Lung (tissue), 12 donors: ENCODE results near the gene SMAD1. TPM values are rescaled to one million over a fixed set of nuclear protein-coding genes. Genes with fewer than 3 reads are reported as not detected.

Source experiments
- ATAC-seq: fragments of 200-7000 bp; cut with Tn5 transposase; one replicate; pipeline ENCODE4 v1.9.1; 2020; ENCODE audit warnings: moderate number of reproducible peaks; ENCODE audit not compliant: insufficient read depth, low FRiP score
- DNase-seq, 3 donors: peaks; one replicate each; pipeline ENCODE4 v3.0.0-alpha.2; 2013 to 2017
- H3K27ac ChIP-seq, 2 donors: one replicate each; pipeline ENCODE4 v1.5.1; 2013; ENCODE audit warnings: mild to moderate bottlenecking in 2 of 2, moderate library complexity in 2 of 2, control low read depth in 1 of 2, inconsistent platforms in 1 of 2, low read depth in 1 of 2, low read length in 1 of 2
- H3K27me3 ChIP-seq, 3 donors: one replicate each; pipeline ENCODE4 v1.5.1; 2013; ENCODE audit warnings: low read length in 2 of 3; ENCODE audit not compliant: control insufficient read depth in 3 of 3, insufficient read depth in 3 of 3
- H3K36me3 ChIP-seq, 4 donors: one replicate each; pipeline ENCODE4 v1.5.1; 2013; ENCODE audit warnings: low read length in 4 of 4, mild to moderate bottlenecking in 1 of 4, moderate library complexity in 1 of 4; ENCODE audit not compliant: control insufficient read depth in 4 of 4, insufficient read depth in 4 of 4
- H3K4me1 ChIP-seq, 5 donors: one replicate each; pipeline ENCODE4 v1.5.1; 2013; ENCODE audit warnings: low read length in 5 of 5, mild to moderate bottlenecking in 2 of 5, moderate library complexity in 1 of 5; ENCODE audit not compliant: control insufficient read depth in 5 of 5, insufficient read depth in 5 of 5
- H3K4me3 ChIP-seq: one replicate; pipeline ENCODE4 v1.5.1; 2013; ENCODE audit warnings: mild to moderate bottlenecking, control low read depth, moderate library complexity
- H3K9ac ChIP-seq, 2 donors: one replicate each; pipeline ENCODE4 v1.5.1; 2013; ENCODE audit warnings: low read length in 2 of 2, control low read depth in 1 of 2; ENCODE audit not compliant: insufficient read depth in 1 of 2
- H3K9me3 ChIP-seq, 4 donors: one replicate each; pipeline ENCODE4 v1.5.1; 2013; ENCODE audit warnings: low read length in 3 of 4, mild to moderate bottlenecking in 1 of 4, moderate library complexity in 1 of 4; ENCODE audit not compliant: control insufficient read depth in 4 of 4, insufficient read depth in 3 of 4
- WGBS, 2 donors: extraction: QIAGEN DNeasy Blood & Tissue Kit; methylation state at CpG; one replicate each; pipeline ENCODE4 v1.1.7; 2013; 5-methylcytosine and 5-hydroxymethylcytosine counted together
- polyA plus RNA-seq, 2 donors: library from polyadenylated mRNA; stranded (reverse); fragments of 200-250 nt; gene quantifications; one replicate each; pipeline ENCODE4 v1.2.1, GENCODE V29; 2013
- total RNA-seq, 2 donors: library from RNA; depleted of rRNA in 1 of 2; stranded (reverse); fragments of >200 nt in 1 of 2; gene quantifications; one replicate each; pipeline ENCODE4 v1.2.1, GENCODE V29; 2014 to 2021
- TF ChIP-seq, protein P1 (sequence below): IDR thresholded peaks from 2 replicates; pipeline ENCODE4 v1.5.1; 2012; ENCODE audit warnings: mild to moderate bottlenecking; ENCODE audit errors: control extremely low read depth, extremely low read depth
- donor health status: control.
- donor health status: control.
- donor health status: Bipolar disorder and iron deficiency.
- donor health status: healthy.
- donor health status: DM: yes; HTN: yes; CAD: no.

SMAD1 gene
- total and polyA plus RNA-seq, 4 donors = 3.7 to 50.3 (median 19.9) TPM

- H3K27ac ChIP-seq = peak overlapping the region in 1 of 2 donors; percentile 0
- WGBS, 2 donors = 43 to 49% methylated on average over 4 of the region's 4 CpGs
- peaks cover 0 to 12% (median 1%) of the 10 kb centered on the region in 4 donors for H3K36me3 ChIP-seq
- peaks cover 0 to 14% (median 4%) of the 10 kb centered on the region in 5 donors for H3K4me1 ChIP-seq
- H3K9me3 ChIP-seq = no peaks in the 10 kb centered on the region
- no peak overlapping the region for H3K9ac ChIP-seq
- DNase-seq = no peak
- H3K4me3 ChIP-seq = no peak overlapping the region
- no peak for ATAC-seq
- H3K27me3 ChIP-seq = no peaks in the 10 kb centered on the region
- TF ChIP-seq, protein P1, sequence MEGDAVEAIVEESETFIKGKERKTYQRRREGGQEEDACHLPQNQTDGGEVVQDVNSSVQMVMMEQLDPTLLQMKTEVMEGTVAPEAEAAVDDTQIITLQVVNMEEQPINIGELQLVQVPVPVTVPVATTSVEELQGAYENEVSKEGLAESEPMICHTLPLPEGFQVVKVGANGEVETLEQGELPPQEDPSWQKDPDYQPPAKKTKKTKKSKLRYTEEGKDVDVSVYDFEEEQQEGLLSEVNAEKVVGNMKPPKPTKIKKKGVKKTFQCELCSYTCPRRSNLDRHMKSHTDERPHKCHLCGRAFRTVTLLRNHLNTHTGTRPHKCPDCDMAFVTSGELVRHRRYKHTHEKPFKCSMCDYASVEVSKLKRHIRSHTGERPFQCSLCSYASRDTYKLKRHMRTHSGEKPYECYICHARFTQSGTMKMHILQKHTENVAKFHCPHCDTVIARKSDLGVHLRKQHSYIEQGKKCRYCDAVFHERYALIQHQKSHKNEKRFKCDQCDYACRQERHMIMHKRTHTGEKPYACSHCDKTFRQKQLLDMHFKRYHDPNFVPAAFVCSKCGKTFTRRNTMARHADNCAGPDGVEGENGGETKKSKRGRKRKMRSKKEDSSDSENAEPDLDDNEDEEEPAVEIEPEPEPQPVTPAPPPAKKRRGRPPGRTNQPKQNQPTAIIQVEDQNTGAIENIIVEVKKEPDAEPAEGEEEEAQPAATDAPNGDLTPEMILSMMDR = no peak
These were observed 58.0 kb downstream of the SMAD1 start for GRCh38 chr4:145539671-145540070.

DNA sequence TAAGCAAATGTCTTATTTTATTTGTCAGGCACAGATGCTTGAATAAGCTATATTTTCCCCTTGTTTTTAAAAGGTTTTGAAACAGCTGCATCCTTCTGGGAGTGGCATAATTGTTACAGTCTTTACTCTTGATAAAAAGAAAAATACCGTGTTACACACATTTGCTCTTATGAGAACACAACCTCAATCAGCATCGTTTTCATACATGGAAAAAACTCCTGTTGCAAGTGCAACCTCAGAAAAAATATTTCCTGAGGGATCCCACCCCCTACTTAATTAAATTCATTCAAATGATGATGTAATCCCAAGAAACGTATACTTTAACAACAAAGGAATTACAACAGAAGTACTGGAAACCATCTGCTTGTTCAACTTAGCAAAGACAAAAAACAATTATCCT is 58.6 kb downstream of the SMAD1 start:
- TF ChIP-seq, protein P1 = no peak
- Histone ChIP-seq H3K4me1 (peaks cover 0 to 14% (median 5%) of the 10 kb centered on the region in 5 donors), H3K27ac (no peak overlapping the region), H3K9me3 (no peaks in the 10 kb centered on the region), H3K27me3 (no peaks in the 10 kb centered on the region), H3K36me3 (peaks cover 0 to 12% (median 1%) of the 10 kb centered on the region in 4 donors), H3K4me3 (no peak overlapping the region), H3K9ac (no peak overlapping the region)
- DNase-seq = no peak
- 57 to 65% methylated on average over 3 of the region's 3 CpGs for WGBS, 2 donors
- ATAC-seq = no peak

GRCh38 chr4:145541346-145541745 is 59.7 kb downstream of the SMAD1 start:
- TF ChIP-seq, protein P1 = no peak
- Histone ChIP-seq H3K27ac (no peak overlapping the region), H3K27me3 (no peaks in the 10 kb centered on the region), H3K9ac (no peak overlapping the region), H3K36me3 (peaks cover 0 to 12% (median 1%) of the 10 kb centered on the region in 4 donors), H3K4me1 (peaks cover 0 to 17% (median 5%) of the 10 kb centered on the region in 5 donors), H3K9me3 (no peaks in the 10 kb centered on the region), H3K4me3 (no peak overlapping the region)
- ATAC-seq = no peak
- WGBS, 2 donors = 74 to 84% methylated on average over 4 of the region's 4 CpGs
- no peak for DNase-seq

DNA sequence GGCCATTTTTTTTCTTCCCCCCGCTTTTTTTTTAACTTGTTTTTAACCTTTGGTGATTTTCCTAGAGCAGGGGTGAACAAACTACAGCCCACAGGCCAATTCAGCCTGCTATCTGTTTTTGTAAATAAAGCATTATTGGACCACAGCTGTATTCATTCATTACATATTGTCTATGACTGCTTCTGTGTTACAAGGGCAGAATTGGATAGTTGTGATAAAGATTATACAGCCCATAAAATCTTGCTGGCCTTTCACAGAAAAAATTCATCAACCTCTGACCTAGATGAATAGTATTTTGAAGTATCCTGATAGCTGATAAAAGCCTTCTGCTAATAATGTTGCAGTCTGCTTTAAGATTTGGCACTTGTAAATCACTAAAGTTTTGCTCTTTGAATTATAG is 63.4 kb downstream of the SMAD1 start:
- Histone ChIP-seq H3K4me1 (peaks cover 0 to 18% (median 0%) of the 10 kb centered on the region in 5 donors), H3K27me3 (no peaks in the 10 kb centered on the region), H3K36me3 (peaks cover 0 to 12% (median 7%) of the 10 kb centered on the region in 4 donors), H3K9me3 (no peaks in the 10 kb centered on the region), H3K27ac (peak overlapping the region in 1 of 2 donors; percentile 9), H3K4me3 (no peak overlapping the region), H3K9ac (no peak overlapping the region)
- no peak for ATAC-seq
- WGBS, 2 donors = 79 to 85% methylated on average over 1 of the region's 1 CpG
- TF ChIP-seq, protein P1 = no peak
- peak in 2 of 3 donors; percentile 66 to 76 for DNase-seq
